Activated naive CD4-positive, alpha-beta T cell treated with Interleukin-2 at 50 U/mL for 16 hours (primary cell): ENCODE measurements around the gene AP5M1.
"Not testable (repeated sequence)": the region's sequence is repeated elsewhere in the genome, so short reads cannot be mapped to it uniquely, and the experiment has no call there.

Experiments used
- DNase-seq: peaks from one replicate; pipeline ENCODE4 v3.0.0-alpha.2; 2020

AP5M1 gene

GRCh38 chr14:57291692-57292647 is 23.2 kb downstream of the AP5M1 start:
- DNase-seq: no peak

- DNase-seq: no peak
Measured at GRCh38 chr14:57293866-57294837, 25.4 kb downstream of the AP5M1 start.

- no peak for DNase-seq
Measured at GRCh38 chr14:57295239-57295638, 26.5 kb downstream of the AP5M1 start.

GRCh38 chr14:57297852-57298251 is 29.1 kb downstream of the AP5M1 start:
- DNase-seq: no peak

GRCh38 chr14:57299511-57299910 is 30.7 kb downstream of the AP5M1 start:
- no peak for DNase-seq

- DNase-seq: no peak
Measured at GRCh38 chr14:57302883-57303282, 34.1 kb downstream of the AP5M1 start.

GRCh38 chr14:57314396-57315089 is 45.8 kb downstream of the AP5M1 start:
- DNase-seq: no peak

- DNase-seq: peak; percentile 68
Measured at GRCh38 chr14:57317248-57317833, 48.6 kb downstream of the AP5M1 start.

GRCh38 chr14:57319636-57320192 is 50.9 kb downstream of the AP5M1 start:
- DNase-seq: no peak

- DNase-seq: no peak
Measured at GRCh38 chr14:57323721-57324120, 55.0 kb downstream of the AP5M1 start.

GRCh38 chr14:57326253-57326652 is 57.5 kb downstream of the AP5M1 start:
- no peak for DNase-seq

- DNase-seq: no peak
Measured at GRCh38 chr14:57329833-57330232, 61.1 kb downstream of the AP5M1 start.

GRCh38 chr14:57332475-57332874 is 63.7 kb downstream of the AP5M1 start:
- not testable (repeated sequence) for DNase-seq

- not testable (repeated sequence) for DNase-seq
Measured at GRCh38 chr14:57333726-57334125, 65.0 kb downstream of the AP5M1 start.

- not testable (repeated sequence) for DNase-seq
Measured at GRCh38 chr14:57343545-57344297, 75.0 kb downstream of the AP5M1 start.

GRCh38 chr14:57345106-57345505 is 76.3 kb downstream of the AP5M1 start:
- no peak for DNase-seq

- DNase-seq: no peak
Measured at GRCh38 chr14:57346741-57347140, 78.0 kb downstream of the AP5M1 start.
